Parathyroid adenoma (tissue), 2 donors: Measurements from ENCODE around the gene DTWD2.
"Not testable (repeated sequence)": the region's sequence is repeated elsewhere in the genome, so short reads cannot be mapped to it uniquely, and the experiment has no call there.

Source experiments
- H2AFZ ChIP-seq: fragments of 300-600 bp; sonication (generic); one replicate; pipeline ENCODE4 v1.7.0; 2017; ENCODE audit warnings: antibody characterized with exemption, mild to moderate bottlenecking
- H3K27ac ChIP-seq: fragments of 300-600 bp; sonication (generic); one replicate; pipeline ENCODE4 v1.7.0; 2017
- H3K27me3 ChIP-seq: fragments of 300-600 bp; sonication (generic); one replicate; pipeline ENCODE4 v1.7.0; 2017; ENCODE audit warnings: low read length; ENCODE audit not compliant: control insufficient read depth, insufficient read depth
- H3K36me3 ChIP-seq: fragments of 300-600 bp; sonication (generic); one replicate; pipeline ENCODE4 v1.7.0; 2017; ENCODE audit warnings: low read length; ENCODE audit not compliant: control insufficient read depth, insufficient read depth
- H3K4me1 ChIP-seq: fragments of 300-600 bp; sonication (generic); one replicate; pipeline ENCODE4 v1.7.0; 2017; ENCODE audit warnings: control low read depth
- H3K4me2 ChIP-seq: fragments of 300-600 bp; sonication (generic); one replicate; pipeline ENCODE4 v1.7.0; 2017; ENCODE audit warnings: low read length
- H3K4me3 ChIP-seq: fragments of 300-600 bp; sonication (generic); one replicate; pipeline ENCODE4 v1.7.0; 2017; ENCODE audit warnings: low read depth, low read length
- H3K79me2 ChIP-seq: fragments of 300-600 bp; sonication (generic); one replicate; pipeline ENCODE4 v1.7.0; 2017; ENCODE audit warnings: control low read depth
- H3K9ac ChIP-seq: fragments of 300-600 bp; sonication (generic); one replicate; pipeline ENCODE4 v1.7.0; 2017; ENCODE audit warnings: mild to moderate bottlenecking
- H3K9me3 ChIP-seq: fragments of 300-600 bp; sonication (generic); one replicate; pipeline ENCODE4 v1.7.0; 2017; ENCODE audit warnings: low read length; ENCODE audit not compliant: control insufficient read depth
- TF ChIP-seq, protein P1 (sequence below): fragments of 300-600 bp; sonication (generic); IDR thresholded peaks from one replicate; pipeline ENCODE4 v1.7.0; 2017; ENCODE audit warnings: antibody characterized with exemption, mild to moderate bottlenecking
- donor health status: primary hyperparathyroidism.

The DTWD2 gene

GRCh38 chr5:118923295-118924005 is 64.9 kb downstream of the DTWD2 start:
- Histone ChIP-seq H3K4me2 (no peak overlapping the region), H3K36me3 (no peaks in the 10 kb centered on the region), H3K4me1 (no peaks in the 10 kb centered on the region), H3K27me3 (no peaks in the 10 kb centered on the region), H3K9me3 (no peaks in the 10 kb centered on the region), H2AFZ (no peak overlapping the region), H3K27ac (no peak overlapping the region), H3K79me2 (no peaks in the 10 kb centered on the region), H3K9ac (no peak overlapping the region), H3K4me3 (no peak overlapping the region)
- TF ChIP-seq, protein P1, sequence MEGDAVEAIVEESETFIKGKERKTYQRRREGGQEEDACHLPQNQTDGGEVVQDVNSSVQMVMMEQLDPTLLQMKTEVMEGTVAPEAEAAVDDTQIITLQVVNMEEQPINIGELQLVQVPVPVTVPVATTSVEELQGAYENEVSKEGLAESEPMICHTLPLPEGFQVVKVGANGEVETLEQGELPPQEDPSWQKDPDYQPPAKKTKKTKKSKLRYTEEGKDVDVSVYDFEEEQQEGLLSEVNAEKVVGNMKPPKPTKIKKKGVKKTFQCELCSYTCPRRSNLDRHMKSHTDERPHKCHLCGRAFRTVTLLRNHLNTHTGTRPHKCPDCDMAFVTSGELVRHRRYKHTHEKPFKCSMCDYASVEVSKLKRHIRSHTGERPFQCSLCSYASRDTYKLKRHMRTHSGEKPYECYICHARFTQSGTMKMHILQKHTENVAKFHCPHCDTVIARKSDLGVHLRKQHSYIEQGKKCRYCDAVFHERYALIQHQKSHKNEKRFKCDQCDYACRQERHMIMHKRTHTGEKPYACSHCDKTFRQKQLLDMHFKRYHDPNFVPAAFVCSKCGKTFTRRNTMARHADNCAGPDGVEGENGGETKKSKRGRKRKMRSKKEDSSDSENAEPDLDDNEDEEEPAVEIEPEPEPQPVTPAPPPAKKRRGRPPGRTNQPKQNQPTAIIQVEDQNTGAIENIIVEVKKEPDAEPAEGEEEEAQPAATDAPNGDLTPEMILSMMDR: no peak

- TF ChIP-seq, protein P1: no peak
- H3K4me1 ChIP-seq: no peaks in the 10 kb centered on the region
- H3K9me3 ChIP-seq: no peaks in the 10 kb centered on the region
- H3K9ac ChIP-seq: no peak overlapping the region
- no peak overlapping the region for H3K27ac ChIP-seq
- H3K27me3 ChIP-seq: no peaks in the 10 kb centered on the region
- H3K36me3 ChIP-seq: no peaks in the 10 kb centered on the region
- no peak overlapping the region for H3K4me3 ChIP-seq
- no peak overlapping the region for H2AFZ ChIP-seq
- H3K79me2 ChIP-seq: no peaks in the 10 kb centered on the region
- no peak overlapping the region for H3K4me2 ChIP-seq
Measured at GRCh38 chr5:118921866-118922265, 66.5 kb downstream of the DTWD2 start.

DNA sequence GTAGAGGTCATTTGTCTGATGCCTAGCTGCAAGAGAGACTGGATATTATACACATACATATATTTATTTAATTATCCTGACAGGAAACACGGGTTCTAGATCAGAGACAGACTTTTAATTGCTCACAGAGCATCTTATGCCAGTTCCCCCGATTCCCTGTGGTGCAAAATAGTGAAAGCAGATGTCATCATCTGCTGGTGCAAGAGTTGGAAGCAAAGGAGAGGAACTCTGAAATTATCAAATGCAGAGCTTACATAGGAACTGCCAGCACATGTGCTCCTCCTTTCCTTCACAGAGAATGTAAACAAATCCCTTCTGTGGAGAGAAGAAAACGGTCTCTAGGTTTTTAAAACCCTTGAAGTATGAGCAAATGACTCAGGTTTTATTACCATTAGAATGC is 69.3 kb downstream of the DTWD2 start:
- no peak overlapping the region for H3K4me2 ChIP-seq
- H3K27me3 ChIP-seq: no peaks in the 10 kb centered on the region
- TF ChIP-seq, protein P1: no peak
- H3K79me2 ChIP-seq: no peaks in the 10 kb centered on the region
- no peak overlapping the region for H2AFZ ChIP-seq
- no peaks in the 10 kb centered on the region for H3K36me3 ChIP-seq
- H3K27ac ChIP-seq: no peak overlapping the region
- no peak overlapping the region for H3K4me3 ChIP-seq
- no peaks in the 10 kb centered on the region for H3K9me3 ChIP-seq
- H3K4me1 ChIP-seq: no peaks in the 10 kb centered on the region
- H3K9ac ChIP-seq: no peak overlapping the region

DNA sequence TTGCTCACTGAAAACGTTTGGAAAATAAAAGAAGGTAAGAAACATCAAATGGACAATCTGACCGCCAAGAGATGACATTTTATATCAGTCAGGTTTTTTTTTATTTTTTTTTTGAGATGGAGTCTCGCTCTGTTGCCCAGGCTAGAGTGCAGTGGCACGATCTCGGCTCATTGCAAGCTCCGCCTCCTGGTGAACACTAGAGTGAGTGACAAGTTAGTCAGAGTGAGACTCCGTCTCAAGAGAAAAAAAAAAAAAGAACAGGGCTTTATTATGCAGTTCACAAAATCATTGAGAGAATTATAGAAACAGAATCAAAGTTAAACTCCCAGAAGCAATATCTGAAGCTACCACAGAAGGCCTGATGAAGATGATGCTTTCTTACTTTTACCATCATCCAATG is 70.1 kb downstream of the DTWD2 start:
- Histone ChIP-seq H3K4me1 (no peaks in the 10 kb centered on the region), H3K9ac (no peak overlapping the region), H3K27ac (no peak overlapping the region), H3K36me3 (no peaks in the 10 kb centered on the region), H2AFZ (no peak overlapping the region), H3K27me3 (no peaks in the 10 kb centered on the region), H3K4me2 (no peak overlapping the region), H3K4me3 (no peak overlapping the region), H3K9me3 (no peaks in the 10 kb centered on the region), H3K79me2 (no peaks in the 10 kb centered on the region)
- TF ChIP-seq, protein P1: no peak

- H3K4me3 ChIP-seq, H3K27me3 ChIP-seq, H3K79me2 ChIP-seq, H3K9me3 ChIP-seq, H2AFZ ChIP-seq, H3K4me1 ChIP-seq, H3K27ac ChIP-seq, H3K9ac ChIP-seq, H3K36me3 ChIP-seq, H3K4me2 ChIP-seq: not testable (repeated sequence)
Measured at GRCh38 chr5:118907536-118907935, 80.8 kb downstream of the DTWD2 start.
